Testis (tissue), 2 donors: Measurements from ENCODE around the gene ARHGAP33.

Experiments
- CTCF ChIP-seq, 3 experiments: fragments of 450-650 bp in 2 of 3; fragments of 200-600 bp in 1 of 3; sonication (generic) in 1 of 3; IDR thresholded peaks; one replicate each; pipeline ENCODE4 v1.5.1; 2016 to 2019; ENCODE audit warnings: antibody characterized with exemption in 3 of 3, mild to moderate bottlenecking in 2 of 3, moderate library complexity in 1 of 3
- POLR2A ChIP-seq: fragments of 450-650 bp; IDR thresholded peaks from one replicate; pipeline ENCODE4 v1.6.1; 2017; ENCODE audit warnings: antibody characterized with exemption, mild to moderate bottlenecking, moderate library complexity

GRCh38 chr19:35734889-35735288 is 40.5 kb upstream of the ARHGAP33 start:
- no peak for TF ChIP-seq CTCF (IDR thresholded peaks at IDR 0.05)
- no peak for TF ChIP-seq POLR2A
